Immature natural killer cell (primary cell): ENCODE measurements around the gene HLCS. TPM values are rescaled to one million over a fixed set of nuclear protein-coding genes. Genes with fewer than 3 reads are reported as not detected.

ENCODE experiments used
- DNase-seq, 3 donors: peaks; one replicate each; pipeline ENCODE4 v3.0.0; 2022; ENCODE audit warnings: mixed read lengths in 1 of 3
- H3K27ac Mint-ChIP-seq, 6 donors: one replicate each; pipeline ENCODE4 v1.8.0; 2020; ENCODE audit warnings: mixed read lengths in 6 of 6, mild to moderate bottlenecking in 5 of 6, inconsistent platforms in 4 of 6, moderate library complexity in 3 of 6
- H3K27me3 Mint-ChIP-seq, 3 donors: one replicate each; pipeline ENCODE4 v1.8.0; 2020 to 2021; ENCODE audit warnings: low read depth in 3 of 3, mild to moderate bottlenecking in 3 of 3, mixed read lengths in 3 of 3, moderate library complexity in 3 of 3, inconsistent platforms in 1 of 3
- H3K36me3 Mint-ChIP-seq, 3 donors: one replicate each; pipeline ENCODE4 v1.8.0; 2020; ENCODE audit warnings: mixed read lengths in 3 of 3, inconsistent platforms in 2 of 3, mild to moderate bottlenecking in 2 of 3
- H3K4me1 Mint-ChIP-seq, 2 donors: one replicate each; pipeline ENCODE4 v1.8.0; 2020; ENCODE audit warnings: inconsistent platforms in 2 of 2, mild to moderate bottlenecking in 2 of 2, mixed read lengths in 2 of 2, moderate library complexity in 1 of 2
- H3K4me3 Mint-ChIP-seq, 5 donors: one replicate each; pipeline ENCODE4 v1.8.0; 2020; ENCODE audit warnings: mild to moderate bottlenecking in 5 of 5, mixed read lengths in 5 of 5, inconsistent platforms in 3 of 5, moderate library complexity in 3 of 5
- H3K9me3 Mint-ChIP-seq, 6 donors: one replicate each; pipeline ENCODE4 v1.8.0; 2020; ENCODE audit warnings: mild to moderate bottlenecking in 6 of 6, mixed read lengths in 6 of 6, inconsistent platforms in 4 of 6, moderate library complexity in 3 of 6
- polyA plus RNA-seq, 3 donors: library from polyadenylated mRNA; unstranded; fragments of 300-500 nt; fragmentation: Illumina TruSeq; gene quantifications; one replicate each; pipeline ENCODE4 v1.2.3, GENCODE V29; 2021

The HLCS gene
- polyA plus RNA-seq, 3 donors from 2014 or later, result 12.6 to 15.7 (median 15.5) TPM

GRCh38 chr21:36861595-36862323, 104.7 kb downstream of the HLCS start:
- Mint-ChIP-seq H3K4me3 (peak overlapping the region in 2 of 5 donors; percentile 25 to 32), H3K27me3 (no peaks in the 10 kb centered on the region), H3K36me3 (peaks cover 0 to 6% (median 0%) of the 10 kb centered on the region in 3 donors), H3K9me3 (no peaks in the 10 kb centered on the region), H3K27ac (peak overlapping the region; percentile 4 to 44 (median 24)), H3K4me1 (peaks cover 23 to 48% of the 10 kb centered on the region in 2 donors)
- no peak for DNase-seq

- peak overlapping the region in 2 of 5 donors; percentile 7 to 32 for H3K4me3 Mint-ChIP-seq
Measured at GRCh38 chr21:36860736-36861594, 105.5 kb downstream of the HLCS start.

DNA sequence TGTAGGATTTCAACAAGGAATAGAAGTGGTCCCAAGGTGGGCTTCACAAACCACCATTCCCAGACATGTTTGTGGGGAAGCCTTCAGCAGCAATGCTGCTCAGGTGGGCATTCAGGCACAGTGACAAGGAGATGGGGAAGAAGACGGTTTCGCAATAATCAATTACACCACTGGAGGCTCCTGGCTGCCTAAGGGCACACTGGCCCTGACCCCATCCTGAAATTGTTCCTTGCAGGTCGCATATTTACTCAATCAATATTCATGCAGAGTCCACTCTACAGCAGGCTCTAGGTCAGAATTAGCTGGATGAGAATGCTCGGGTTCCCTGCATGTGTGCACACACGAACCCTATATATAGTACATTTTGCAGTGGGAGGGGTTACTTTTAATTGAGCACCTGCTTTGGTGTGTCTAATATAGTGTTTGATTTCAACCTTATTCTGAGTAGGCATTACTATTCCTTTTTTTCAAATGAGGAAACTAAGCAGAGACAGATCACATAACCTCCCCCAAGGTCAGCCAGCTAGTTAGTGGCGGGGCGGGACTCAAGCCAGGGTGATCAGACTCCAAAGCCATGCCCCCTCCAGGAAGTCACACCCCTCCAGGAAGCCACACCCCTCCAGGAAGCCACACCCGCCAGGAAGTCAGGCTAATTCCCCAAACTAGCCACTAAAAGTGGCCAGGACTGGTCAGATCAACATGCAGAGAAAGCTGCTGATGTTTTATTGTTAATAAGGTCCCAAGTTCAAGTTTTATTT, 106.5 kb downstream of the HLCS start:
- DNase-seq, result peak; percentile 53 to 59 (median 58)
- Mint-ChIP-seq H3K4me1 (peaks cover 26 to 55% of the 10 kb centered on the region in 2 donors), H3K36me3 (peaks cover 0 to 6% (median 0%) of the 10 kb centered on the region in 3 donors), H3K9me3 (no peaks in the 10 kb centered on the region), H3K27ac (peak overlapping the region in 5 of 6 donors; percentile 37 to 89 (median 65)), H3K4me3 (peak overlapping the region; percentile 38 to 82 (median 65)), H3K27me3 (no peaks in the 10 kb centered on the region)

More at GRCh38 chr21:36860736-36861594, 105.5 kb downstream of the HLCS start:
- no peaks in the 10 kb centered on the region for H3K9me3 Mint-ChIP-seq
- H3K36me3 Mint-ChIP-seq, result peaks cover 0 to 6% (median 0%) of the 10 kb centered on the region in 3 donors
- no peaks in the 10 kb centered on the region for H3K27me3 Mint-ChIP-seq
- H3K27ac Mint-ChIP-seq, result peak overlapping the region in 3 of 6 donors; percentile 34 to 89 (median 44)
- DNase-seq, result no peak
- peaks cover 26 to 55% of the 10 kb centered on the region in 2 donors for H3K4me1 Mint-ChIP-seq

- Mint-ChIP-seq H3K27me3 (peaks cover 0 to 3% (median 0%) of the 10 kb centered on the region in 3 donors), H3K27ac (peak overlapping the region in 1 of 6 donors; percentile 9), H3K9me3 (no peaks in the 10 kb centered on the region), H3K36me3 (peaks cover 0 to 6% (median 0%) of the 10 kb centered on the region in 3 donors), H3K4me1 (peaks cover 27 to 57% of the 10 kb centered on the region in 2 donors), H3K4me3 (no peak overlapping the region)
- no peak for DNase-seq
Measured at GRCh38 chr21:36858320-36858957, 108.0 kb downstream of the HLCS start.

- H3K27ac Mint-ChIP-seq, result peak overlapping the region in 2 of 6 donors; percentile 0 to 8
- no peaks in the 10 kb centered on the region for H3K36me3 Mint-ChIP-seq
- H3K4me1 Mint-ChIP-seq, result peaks cover 22 to 46% of the 10 kb centered on the region in 2 donors
- H3K27me3 Mint-ChIP-seq, result peaks cover 0 to 3% (median 0%) of the 10 kb centered on the region in 3 donors
- no peak for DNase-seq
- H3K9me3 Mint-ChIP-seq, result no peaks in the 10 kb centered on the region
- no peak overlapping the region for H3K4me3 Mint-ChIP-seq
Measured at GRCh38 chr21:36856643-36857042, 109.8 kb downstream of the HLCS start.

GRCh38 chr21:36854391-36854790, 112.1 kb downstream of the HLCS start:
- DNase-seq, result peak; percentile 3 to 12 (median 5)
- Mint-ChIP-seq H3K4me1 (peaks cover 5 to 23% of the 10 kb centered on the region in 2 donors), H3K36me3 (no peaks in the 10 kb centered on the region), H3K27me3 (peaks cover 0 to 3% (median 0%) of the 10 kb centered on the region in 3 donors), H3K9me3 (no peaks in the 10 kb centered on the region), H3K27ac (peak overlapping the region in 1 of 6 donors; percentile 14), H3K4me3 (no peak overlapping the region)

- H3K27ac Mint-ChIP-seq, result peak overlapping the region in 1 of 6 donors; percentile 31
Measured at GRCh38 chr21:36852864-36853263, 113.6 kb downstream of the HLCS start.

GRCh38 chr21:36852293-36852692, 114.2 kb downstream of the HLCS start:
- no peak overlapping the region for H3K27ac Mint-ChIP-seq
- H3K4me1 Mint-ChIP-seq, result peaks cover 4 to 17% of the 10 kb centered on the region in 2 donors
- no peak for DNase-seq
- no peak overlapping the region for H3K4me3 Mint-ChIP-seq
- H3K9me3 Mint-ChIP-seq, result no peaks in the 10 kb centered on the region
- no peaks in the 10 kb centered on the region for H3K36me3 Mint-ChIP-seq
- H3K27me3 Mint-ChIP-seq, result peaks cover 0 to 3% (median 0%) of the 10 kb centered on the region in 3 donors

More at GRCh38 chr21:36852864-36853263, 113.6 kb downstream of the HLCS start:
- Mint-ChIP-seq H3K9me3 (no peaks in the 10 kb centered on the region), H3K4me3 (no peak overlapping the region), H3K4me1 (peaks cover 4 to 17% of the 10 kb centered on the region in 2 donors), H3K36me3 (no peaks in the 10 kb centered on the region), H3K27me3 (peaks cover 0 to 3% (median 0%) of the 10 kb centered on the region in 3 donors)
- no peak for DNase-seq

DNA sequence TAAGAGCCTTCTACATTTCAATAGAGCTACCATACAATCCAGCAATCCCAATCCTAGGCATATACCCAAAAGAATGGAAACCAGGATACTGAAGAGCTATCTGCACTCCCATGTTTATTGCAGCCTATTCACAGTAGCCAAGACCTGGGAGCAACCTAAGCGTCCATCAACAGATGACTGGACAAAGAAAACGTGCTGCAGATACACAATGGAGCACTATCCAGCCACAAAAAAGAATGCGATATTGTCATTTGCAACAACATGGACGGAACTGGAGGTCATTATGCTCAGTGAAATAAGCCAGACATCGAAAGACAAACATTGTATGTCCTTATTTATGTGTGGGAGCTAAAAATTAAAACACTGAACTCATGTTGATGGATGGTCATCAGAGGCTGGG, 115.3 kb downstream of the HLCS start:
- DNase-seq, result no peak
- Mint-ChIP-seq H3K9me3 (no peaks in the 10 kb centered on the region), H3K27me3 (peaks cover 0 to 3% (median 0%) of the 10 kb centered on the region in 3 donors), H3K27ac (no peak overlapping the region), H3K4me1 (peaks cover 1 to 9% of the 10 kb centered on the region in 2 donors), H3K4me3 (no peak overlapping the region), H3K36me3 (no peaks in the 10 kb centered on the region)

DNA sequence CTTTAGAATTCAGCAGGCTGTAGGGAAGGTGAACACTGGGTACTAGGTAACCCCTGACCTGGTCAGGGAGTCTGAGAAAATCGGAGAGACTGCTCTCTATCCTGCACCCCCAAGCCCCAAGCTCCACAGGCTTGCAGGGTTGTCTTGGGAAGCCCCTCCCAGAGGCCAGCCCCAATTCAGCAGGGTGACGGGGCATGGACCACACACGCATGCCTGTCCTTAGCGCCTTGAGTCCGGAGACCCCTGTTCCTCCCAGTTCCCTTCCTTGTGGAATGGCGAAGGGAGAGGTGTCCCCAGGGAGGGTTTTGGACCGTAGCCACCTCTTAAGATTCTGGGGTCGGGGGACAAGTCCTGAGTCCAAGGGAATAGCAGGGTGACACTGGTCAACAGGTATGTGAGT, 116.1 kb downstream of the HLCS start:
- H3K4me3 Mint-ChIP-seq, result no peak overlapping the region
- H3K27me3 Mint-ChIP-seq, result peaks cover 0 to 3% (median 0%) of the 10 kb centered on the region in 3 donors
- no peaks in the 10 kb centered on the region for H3K36me3 Mint-ChIP-seq
- H3K27ac Mint-ChIP-seq, result no peak overlapping the region
- no peak for DNase-seq
- H3K9me3 Mint-ChIP-seq, result no peaks in the 10 kb centered on the region
- peaks cover 1 to 9% of the 10 kb centered on the region in 2 donors for H3K4me1 Mint-ChIP-seq

GRCh38 chr21:36849461-36850105, 116.9 kb downstream of the HLCS start:
- DNase-seq, result no peak
- H3K27ac Mint-ChIP-seq, result no peak overlapping the region
- peaks cover 0 to 3% (median 0%) of the 10 kb centered on the region in 3 donors for H3K27me3 Mint-ChIP-seq
- H3K9me3 Mint-ChIP-seq, result no peaks in the 10 kb centered on the region
- no peak overlapping the region for H3K4me3 Mint-ChIP-seq
- peaks cover 3 to 11% of the 10 kb centered on the region in 2 donors for H3K4me1 Mint-ChIP-seq
- no peaks in the 10 kb centered on the region for H3K36me3 Mint-ChIP-seq

GRCh38 chr21:36848730-36849274, 117.7 kb downstream of the HLCS start:
- Mint-ChIP-seq H3K4me3 (no peak overlapping the region), H3K4me1 (peaks cover 5 to 7% of the 10 kb centered on the region in 2 donors), H3K27me3 (no peaks in the 10 kb centered on the region), H3K27ac (no peak overlapping the region), H3K36me3 (no peaks in the 10 kb centered on the region), H3K9me3 (no peaks in the 10 kb centered on the region)
- no peak for DNase-seq
